ENCODE results near the gene GNG4.
A peak's percentile ranks its signal among the peaks of the same experiment; 100 is the strongest.
"Not testable (repeated sequence)": the region's sequence is repeated elsewhere in the genome, so short reads cannot be mapped to it uniquely, and the experiment has no call there.

The GNG4 gene

DNA sequence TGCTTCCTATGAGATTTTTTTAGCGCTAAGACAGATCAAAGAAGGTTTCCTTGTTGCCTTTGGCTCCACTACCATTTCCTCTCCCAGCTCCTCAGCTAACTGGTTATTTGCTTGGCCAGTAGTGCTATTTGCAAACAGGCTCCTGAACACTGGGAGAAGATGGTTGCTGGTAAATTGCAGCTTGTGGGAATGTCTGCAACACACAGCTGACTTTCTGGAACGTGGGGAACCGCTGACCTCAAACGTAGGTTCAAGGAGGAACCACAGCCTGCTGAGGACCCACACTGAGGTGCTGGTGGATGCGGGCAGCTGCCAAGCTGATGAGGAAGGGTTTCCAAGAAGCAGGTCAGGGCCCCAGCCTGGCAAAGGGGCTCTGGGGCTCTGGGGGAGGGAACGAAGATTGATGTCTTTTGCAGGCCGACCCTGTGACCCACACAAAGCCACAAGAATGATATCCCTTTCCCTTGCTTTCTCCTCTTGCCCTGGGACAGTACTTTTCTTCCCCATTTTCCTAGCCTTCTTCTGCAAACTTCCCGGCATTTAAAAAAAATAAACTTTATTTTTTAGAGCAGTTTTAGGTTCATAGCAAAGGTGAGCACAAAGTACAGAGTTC is 24.8 kb downstream of the GNG4 start:
- no peak for DNase-seq

DNA sequence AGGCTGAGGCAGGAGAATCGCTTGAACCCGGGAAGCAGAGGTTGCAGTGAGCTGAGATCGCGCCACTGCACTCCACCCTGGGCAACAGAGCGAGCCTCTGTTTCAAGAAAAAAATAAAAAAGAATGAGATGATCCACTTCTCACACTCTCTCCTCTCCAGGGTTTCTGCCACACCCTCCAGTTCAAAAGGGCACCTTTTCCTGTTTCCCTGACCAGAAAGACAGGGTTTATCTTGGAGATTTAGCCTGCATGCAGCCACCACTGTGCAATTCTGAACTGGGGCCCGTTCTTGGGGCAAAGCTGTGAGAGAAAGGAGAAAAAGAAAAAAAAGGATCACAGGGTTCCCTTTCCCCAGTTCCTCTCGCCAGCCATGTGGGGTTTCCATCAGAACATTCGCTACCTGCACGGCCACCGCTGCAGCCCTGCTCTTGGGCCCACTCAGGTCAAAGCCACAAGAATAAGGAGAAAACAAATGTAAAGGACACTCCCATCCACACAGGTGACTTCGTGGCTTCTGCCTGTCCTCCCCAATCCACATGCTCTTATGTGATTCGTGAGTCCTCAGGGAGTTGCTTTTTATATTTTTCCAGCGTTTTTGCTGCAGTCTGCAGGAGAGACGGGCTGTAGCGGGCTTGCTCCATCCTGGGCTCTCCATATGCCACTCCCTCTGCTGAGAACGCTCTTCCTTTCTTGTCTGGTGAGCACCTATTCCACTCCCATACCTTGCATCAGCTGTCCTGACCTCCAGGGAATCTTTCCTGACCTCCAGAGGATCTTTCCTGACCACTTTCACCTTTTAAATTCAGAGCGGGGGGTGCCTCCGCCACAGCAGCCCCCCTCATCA is 26.4 kb downstream of the GNG4 start:
- no peak for DNase-seq

DNA sequence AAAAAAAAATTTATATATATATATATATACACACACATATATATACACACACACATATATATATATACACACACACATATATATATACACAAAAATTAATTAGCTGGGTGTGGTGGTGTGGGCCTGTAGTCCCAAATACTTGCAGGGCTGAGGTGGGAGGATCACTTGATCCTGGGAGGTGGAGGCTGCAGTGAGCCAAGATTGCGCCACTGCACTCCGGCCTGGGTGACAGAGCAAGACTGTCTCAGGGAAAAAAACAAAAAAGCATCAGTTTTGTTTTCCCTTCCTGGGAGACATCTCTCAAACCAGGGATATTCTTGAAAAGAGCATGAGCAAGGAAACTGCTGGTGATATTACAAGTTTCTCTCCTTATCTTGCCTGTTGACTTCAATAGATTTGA is 30.4 kb downstream of the GNG4 start:
- DNase-seq, result not testable (repeated sequence)

- DNase-seq, result no peak
These were observed 31.8 kb downstream of the GNG4 start for GRCh38 chr1:235617808-235618207.

DNA sequence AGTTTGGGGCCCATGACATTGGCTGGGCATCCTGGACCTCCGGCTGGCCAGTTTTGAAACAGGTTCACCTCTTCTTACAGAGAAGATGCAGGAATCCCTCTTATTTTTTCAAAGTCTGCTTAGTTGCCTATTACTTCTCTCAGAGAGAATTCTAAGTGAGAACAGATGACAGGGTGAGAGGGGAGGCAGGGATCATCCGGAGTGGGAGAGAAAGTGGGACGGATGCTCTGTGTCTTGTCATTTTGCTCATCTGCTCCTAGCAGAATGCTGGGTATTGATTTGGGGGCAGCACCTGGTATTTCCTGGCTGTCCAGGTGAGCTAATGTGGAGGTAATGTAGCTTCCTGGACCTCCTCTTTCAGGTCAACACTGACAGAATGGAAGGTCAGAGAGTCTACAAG is 32.4 kb downstream of the GNG4 start:
- no peak for DNase-seq

DNA sequence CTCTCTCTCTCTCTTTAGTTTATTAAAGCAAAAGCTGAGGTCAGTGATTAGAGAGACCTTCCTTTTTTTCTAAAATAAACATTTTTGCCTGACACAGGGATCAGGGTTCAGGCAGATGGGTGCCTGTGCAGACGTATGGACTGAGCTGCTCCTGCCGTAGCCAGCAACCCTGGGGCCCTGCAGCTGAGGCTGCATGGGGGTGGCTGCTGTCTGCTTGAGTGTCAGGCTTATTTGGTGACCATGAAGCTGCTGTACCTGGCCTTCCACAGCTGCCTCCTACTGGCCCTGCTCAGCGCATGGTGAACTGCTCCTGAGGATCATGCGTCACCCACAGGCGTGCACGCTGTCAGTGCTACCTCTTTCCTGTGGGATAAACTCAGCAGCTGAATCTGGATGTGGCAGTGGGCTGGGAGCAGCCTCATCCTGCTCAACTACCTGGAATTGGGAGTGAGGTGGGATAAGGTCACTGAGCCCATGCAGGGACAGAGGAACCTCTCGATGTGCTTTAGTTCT is 35.1 kb downstream of the GNG4 start:
- DNase-seq, result no peak

DNA sequence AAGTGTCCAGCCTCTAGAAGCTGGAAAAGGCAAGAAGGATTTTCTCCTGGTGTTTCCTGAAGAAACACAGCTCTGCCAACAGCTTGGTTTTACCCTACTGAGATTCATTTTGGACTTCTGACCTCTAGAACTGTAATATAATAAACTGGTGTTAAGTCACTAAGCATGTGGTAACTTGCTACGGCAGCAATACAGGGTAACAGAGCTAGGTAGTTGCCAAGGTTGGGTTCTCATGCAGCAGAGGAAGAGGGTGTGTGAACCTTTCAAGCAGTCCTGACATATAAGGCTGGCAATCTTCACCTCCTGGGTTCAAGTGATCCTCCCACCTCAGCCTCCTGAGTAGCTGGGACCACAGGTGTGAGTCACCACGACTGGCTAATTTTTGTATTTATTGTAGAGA is 36.0 kb downstream of the GNG4 start:
- no peak for DNase-seq

- DNase-seq, result no peak
These were observed 36.8 kb downstream of the GNG4 start for GRCh38 chr1:235612761-235613160.

DNA sequence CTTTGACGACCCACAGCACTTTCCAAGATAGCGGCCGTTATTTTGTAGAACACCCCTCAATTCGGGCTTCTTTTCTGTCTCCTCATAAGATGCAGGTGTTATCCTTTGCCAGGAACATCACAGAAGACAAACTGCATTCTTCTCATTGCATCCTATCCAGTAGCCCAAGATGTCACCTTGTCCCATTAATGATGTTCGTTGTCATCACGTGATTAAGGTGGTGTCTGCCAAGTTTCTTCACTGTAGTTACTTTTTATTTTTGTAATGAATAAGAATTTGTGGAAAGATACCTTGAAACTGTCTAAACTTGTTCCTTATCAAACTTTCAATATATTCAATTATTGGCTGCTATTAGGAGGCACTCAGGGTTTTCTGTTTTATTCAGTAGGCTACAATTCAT is 39.4 kb downstream of the GNG4 start:
- no peak for DNase-seq

GRCh38 chr1:235608278-235608677 is 41.3 kb downstream of the GNG4 start:
- no peak for DNase-seq

GRCh38 chr1:235607284-235607683 is 42.3 kb downstream of the GNG4 start:
- no peak for DNase-seq

DNA sequence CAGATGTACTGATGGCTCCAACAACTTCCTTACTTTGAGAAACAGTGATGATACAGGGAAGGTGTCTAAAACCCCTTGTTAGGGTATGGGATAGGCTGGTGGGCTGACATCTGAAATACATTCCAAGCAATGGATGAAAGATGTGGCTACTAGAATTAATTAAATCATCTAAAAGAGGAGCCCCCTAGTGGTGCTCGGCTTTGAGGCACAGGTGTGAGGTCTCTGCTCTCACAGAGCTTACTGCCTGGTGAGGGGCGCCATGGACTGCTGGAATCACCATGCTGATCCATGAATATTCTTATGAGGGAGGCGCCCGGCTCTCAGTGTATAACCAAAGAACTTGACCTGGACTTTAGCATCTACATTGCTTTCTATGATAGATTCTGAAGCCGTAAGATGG is 48.5 kb downstream of the GNG4 start:
- peak in 1 of 5 experiments; percentile 15 for DNase-seq

DNA sequence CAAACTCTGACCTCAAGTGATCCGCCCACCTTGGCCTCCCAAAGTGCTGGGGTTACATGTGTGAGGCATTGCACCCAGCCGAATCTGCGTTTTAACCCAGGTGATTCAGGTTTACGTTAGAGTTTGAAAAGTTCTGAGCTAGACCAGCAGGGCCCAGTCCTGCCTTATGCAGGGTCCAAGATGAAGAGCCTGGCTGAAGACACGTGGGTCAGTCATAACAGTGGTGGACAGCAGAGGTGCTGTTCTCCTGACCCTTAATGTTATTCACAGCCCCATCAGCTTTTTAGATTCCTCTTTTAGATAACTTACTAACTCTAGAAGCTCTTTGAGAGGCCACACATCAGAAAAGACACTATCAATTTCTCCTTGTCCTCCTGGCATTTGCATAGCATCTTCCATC is 50.0 kb downstream of the GNG4 start:
- no peak for DNase-seq

GRCh38 chr1:235597867-235598553 is 51.6 kb downstream of the GNG4 start:
- no peak for DNase-seq

- DNase-seq, result no peak
These were observed 54.5 kb downstream of the GNG4 start for GRCh38 chr1:235595079-235595478.

DNA sequence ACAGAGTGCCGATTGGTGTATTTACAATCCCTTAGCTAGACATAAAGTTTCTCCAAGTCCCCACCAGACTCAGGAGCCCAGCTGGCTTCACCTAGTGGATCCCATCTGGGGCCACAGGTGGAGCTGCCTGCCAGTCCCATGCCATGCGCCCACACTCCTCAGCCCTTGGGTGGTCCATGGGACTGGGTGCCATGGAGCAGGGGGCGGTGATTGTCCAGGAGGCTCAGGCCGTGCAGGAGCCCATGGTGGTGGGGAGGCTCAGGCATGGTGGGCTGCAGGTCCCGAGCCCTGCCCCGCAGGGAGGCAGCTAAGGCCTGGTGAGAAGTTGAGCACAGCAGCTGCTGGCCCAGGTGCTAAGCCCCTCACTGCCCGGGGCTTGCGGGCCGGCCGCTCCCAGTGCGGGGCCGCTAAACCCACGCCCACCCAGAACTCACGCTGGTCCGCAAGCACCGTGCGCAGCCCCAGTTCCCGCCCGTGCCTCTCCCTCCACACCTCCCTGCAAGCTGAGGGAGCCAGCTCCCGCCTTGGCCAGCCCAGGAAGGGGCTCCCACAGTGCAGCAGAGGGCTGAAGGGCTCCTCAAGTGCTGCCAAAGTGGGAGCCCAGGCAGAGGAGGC is 55.2 kb downstream of the GNG4 start:
- DNase-seq, result not testable (repeated sequence)

GRCh38 chr1:235588916-235589515 is 60.6 kb downstream of the GNG4 start:
- peak in 1 of 5 experiments; percentile 54 for DNase-seq

DNA sequence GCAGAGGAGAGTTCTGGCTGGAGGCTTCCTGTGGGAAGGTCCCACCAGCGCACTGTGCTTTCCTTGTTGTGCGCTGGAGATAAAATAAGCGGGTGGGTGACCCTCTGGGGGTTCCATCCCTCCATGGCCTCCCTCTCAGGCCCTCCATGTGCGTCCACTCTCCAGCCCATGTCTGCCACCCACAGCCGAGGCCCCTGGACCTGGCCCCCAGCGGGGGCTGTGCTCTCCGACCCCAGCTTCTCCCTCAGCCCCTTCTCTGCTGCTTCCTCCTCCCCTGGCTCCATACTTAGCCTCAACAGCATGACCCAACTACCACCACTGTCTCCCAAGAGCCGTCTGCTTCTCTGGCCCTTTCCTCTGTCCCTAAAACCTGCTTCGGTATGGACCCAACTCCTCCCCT is 61.4 kb downstream of the GNG4 start:
- no peak for DNase-seq

- no peak for DNase-seq
These were observed 62.6 kb downstream of the GNG4 start for GRCh38 chr1:235586992-235587391.

DNA sequence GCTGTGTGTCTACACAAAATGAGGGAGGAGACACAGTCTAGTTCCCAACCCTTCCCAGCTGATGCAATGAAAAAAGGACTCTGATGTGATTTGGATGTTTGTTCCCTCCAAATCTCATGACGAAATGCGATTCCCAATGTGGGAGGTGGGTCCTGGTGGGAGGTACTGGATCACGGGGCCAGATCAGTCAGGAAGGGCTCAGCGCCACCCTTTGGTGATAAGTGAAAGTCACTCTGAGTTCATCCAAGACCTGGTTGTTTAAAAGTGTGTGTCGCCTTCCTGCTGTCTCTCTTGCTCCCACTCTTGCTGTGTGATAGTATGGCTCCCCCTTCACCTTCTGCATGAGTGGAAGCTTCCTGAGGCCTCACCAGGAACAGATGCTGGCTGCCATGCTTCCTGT is 63.2 kb downstream of the GNG4 start:
- no peak for DNase-seq

DNA sequence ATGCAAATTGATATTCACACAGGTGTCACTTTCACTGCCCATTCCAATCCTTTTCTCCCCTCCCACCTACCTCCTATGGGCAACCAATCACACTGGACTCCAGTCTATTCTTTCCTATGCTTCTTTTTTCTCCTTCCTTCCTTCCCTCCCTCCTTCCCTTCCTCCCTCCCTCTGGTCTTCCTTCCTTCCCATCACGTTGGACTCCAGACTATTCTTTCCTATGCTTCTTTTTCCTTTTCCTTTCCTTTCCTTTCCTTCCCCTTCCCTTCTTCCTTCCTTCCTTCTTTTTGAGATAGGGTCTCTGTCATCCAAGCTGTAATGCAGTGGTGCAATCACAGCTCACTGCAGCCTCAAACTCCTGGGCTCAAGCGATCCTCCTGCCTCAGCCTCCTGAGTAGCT is 64.6 kb downstream of the GNG4 start:
- no peak for DNase-seq

DNA sequence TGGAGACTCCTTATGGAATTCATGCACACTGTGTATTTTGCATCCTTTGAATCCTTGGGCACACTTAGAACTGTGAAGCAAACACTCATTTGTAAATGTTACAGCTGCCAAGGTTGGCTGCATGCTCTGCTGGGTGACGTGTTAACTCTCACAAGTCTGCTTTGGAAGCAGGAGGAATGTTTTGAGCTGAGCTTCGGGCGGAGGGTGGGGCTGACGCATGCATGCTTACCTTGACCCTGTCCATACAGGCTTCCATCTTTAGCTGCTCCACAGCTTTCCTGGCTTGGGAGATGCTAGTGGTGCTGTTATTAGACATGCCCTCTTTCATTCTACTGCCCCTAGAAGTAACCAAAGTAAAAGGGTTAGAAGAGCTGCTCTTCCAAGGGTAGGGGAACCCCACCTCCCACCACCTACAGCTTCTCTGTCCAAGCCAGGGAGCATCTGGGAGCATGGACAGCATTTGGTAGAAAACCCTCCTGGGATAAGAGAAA is 66.0 kb downstream of the GNG4 start:
- DNase-seq, result no peak

GRCh38 chr1:235582130-235582529 is 67.5 kb downstream of the GNG4 start:
- no peak for DNase-seq

Data from T-helper 2 cell (primary cell).